Naive thymus-derived CD4-positive, alpha-beta T cell (primary cell): ENCODE measurements around the gene DNASE1L1. TPM values are rescaled to one million over a fixed set of nuclear protein-coding genes. Genes with fewer than 3 reads are reported as not detected.

Experiments used
- ATAC-seq: fragments of 150-1000 bp; cut with Tn5 transposase; 2 replicates; pipeline ENCODE4 v1.10.0; 2021; ENCODE audit warnings: mild to moderate bottlenecking, moderate library complexity
- CTCF ChIA-PET: fragments of 350-600 bp; sonication (Branson Sonifier 250); formaldehyde crosslinking; loops from one replicate; lab custom pipeline; 2021; ENCODE audit warnings: antibody characterized with exemption; lab: Charles Lee
- POLR2A ChIA-PET: fragments of 350-600 bp; sonication (Branson Sonifier 250); formaldehyde crosslinking; loops from one replicate; lab custom pipeline; 2021; ENCODE audit warnings: antibody characterized with exemption, inconsistent platforms; lab: Charles Lee
- DNase-seq, 9 donors: peaks; one replicate each; pipeline versions ENCODE4 v3.0.0 to v3.0.0-alpha.2; 2020 to 2022; ENCODE audit warnings: mixed read lengths in 1 of 9
- H3K27ac ChIP-seq: one replicate; pipeline ENCODE4 v1.7.0; 2013; ENCODE audit warnings: mild to moderate bottlenecking, low read depth, low read length, moderate library complexity
- H3K27me3 ChIP-seq, 2 donors: one replicate each; pipeline ENCODE4 v1.7.0; 2013; ENCODE audit warnings: low read length in 2 of 2, mild to moderate bottlenecking in 2 of 2, moderate library complexity in 2 of 2; ENCODE audit not compliant: control insufficient read depth in 2 of 2, insufficient read depth in 2 of 2
- H3K36me3 ChIP-seq, 3 experiments: 1 replicate in 2 of 3; 2 replicates in 1 of 3; pipeline ENCODE4 v1.7.0; 2013; ENCODE audit warnings: low read length in 3 of 3, mild to moderate bottlenecking in 3 of 3, moderate library complexity in 1 of 3; ENCODE audit not compliant: insufficient read depth in 3 of 3, control insufficient read depth in 2 of 3
- H3K4me1 ChIP-seq, 2 donors: one replicate each; pipeline ENCODE4 v1.7.0; 2013; ENCODE audit warnings: low read length in 2 of 2, mild to moderate bottlenecking in 2 of 2, moderate library complexity in 1 of 2; ENCODE audit not compliant: control insufficient read depth in 2 of 2, insufficient read depth in 2 of 2
- H3K4me3 ChIP-seq: 2 replicates; pipeline ENCODE4 v1.7.0; 2013; ENCODE audit warnings: mild to moderate bottlenecking, low read length
- H3K9me3 ChIP-seq, 3 experiments: 1 replicate in 2 of 3; 2 replicates in 1 of 3; pipeline ENCODE4 v1.7.0; 2013; ENCODE audit warnings: low read length in 3 of 3; ENCODE audit not compliant: control insufficient read depth in 2 of 3
- H3K27ac Mint-ChIP-seq, 9 donors: one replicate each; pipeline ENCODE4 v1.8.0; 2020 to 2022; ENCODE audit warnings: mixed read lengths in 9 of 9, mild to moderate bottlenecking in 8 of 9, moderate library complexity in 5 of 9, inconsistent platforms in 2 of 9
- H3K27me3 Mint-ChIP-seq, 5 donors: one replicate each; pipeline ENCODE4 v1.8.0; 2021 to 2022; ENCODE audit warnings: mixed read lengths in 5 of 5, mild to moderate bottlenecking in 1 of 5
- H3K36me3 Mint-ChIP-seq, 5 donors: one replicate each; pipeline ENCODE4 v1.8.0; 2020 to 2022; ENCODE audit warnings: mixed read lengths in 5 of 5, mild to moderate bottlenecking in 3 of 5, inconsistent platforms in 1 of 5
- H3K4me1 Mint-ChIP-seq, 7 donors: one replicate each; pipeline ENCODE4 v1.8.0; 2020 to 2022; ENCODE audit warnings: mixed read lengths in 7 of 7, mild to moderate bottlenecking in 3 of 7, inconsistent platforms in 1 of 7
- H3K4me3 Mint-ChIP-seq, 10 donors: one replicate each; pipeline ENCODE4 v1.8.0; 2020 to 2022; ENCODE audit warnings: mild to moderate bottlenecking in 10 of 10, mixed read lengths in 10 of 10, moderate library complexity in 6 of 10, inconsistent platforms in 2 of 10
- H3K9me3 Mint-ChIP-seq, 11 donors: one replicate each; pipeline ENCODE4 v1.8.0; 2020 to 2022; ENCODE audit warnings: mixed read lengths in 11 of 11, mild to moderate bottlenecking in 4 of 11, inconsistent platforms in 1 of 11, moderate library complexity in 1 of 11
- intact Hi-C, 2 donors: fragments of 100-400 bp; cut with micrococcal nuclease; formaldehyde crosslinking; loops; one replicate each; pipeline ENCODE4 v1.15.1; 2023
- polyA plus RNA-seq, 2 donors: library from polyadenylated mRNA; unstranded; fragments of 300-500 nt; fragmentation: Illumina TruSeq; gene quantifications; one replicate each; pipeline ENCODE4 v1.2.3, GENCODE V29; 2021
- total RNA-seq, 6 experiments: library from RNA in 5 of 6; stranded (reverse) in 5 of 6; gene quantifications; 1 replicate in 5 of 6; 2 replicates in 1 of 6; pipeline ENCODE4 v1.2.3 and lab custom pipeline; 2021 to 2026

Gene DNASE1L1
- total and polyA plus RNA-seq, 7 experiments from 2014 or later: 11.1 to 31.1 (median 19.6) TPM

DNA sequence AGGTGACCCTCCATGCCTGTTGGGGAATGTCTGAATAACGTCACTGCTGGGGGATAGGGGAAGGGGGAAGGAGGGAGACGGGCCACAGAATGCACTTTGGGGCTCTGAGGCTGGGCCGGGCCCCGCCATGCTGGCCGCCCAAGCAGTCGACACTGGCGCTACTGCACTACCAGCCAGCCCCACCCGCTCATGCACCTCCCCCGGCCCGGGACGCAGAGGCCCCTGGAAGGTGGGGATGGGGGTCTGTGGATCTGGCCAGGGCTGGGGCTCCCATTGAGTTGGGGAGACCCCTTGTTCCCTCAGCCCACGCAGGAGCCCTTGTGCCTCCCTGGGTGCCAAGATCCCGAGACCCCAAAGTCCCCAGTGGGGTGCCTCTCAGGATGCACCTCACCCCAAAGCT is 52.5 kb downstream of the DNASE1L1 start:
- DNase-seq: no peak
- ChIA-PET POLR2A (interaction anchor here (0.7 to 1.0 kb wide), 2 partner anchors 15 to 23 kb away, joined by 3 read pairs; partner anchors contain the start of gene EMD), CTCF (interaction anchor here (0.6 kb wide), 1 partner anchor 186 kb away, joined by 3 read pairs; no protein-coding TSS in a partner anchor)
- H3K27me3 Mint-ChIP-seq: no peaks in the 10 kb centered on the region
- H3K4me1 Mint-ChIP-seq: peaks cover 5 to 20% (median 13%) of the 10 kb centered on the region in 7 donors
- H3K4me3 ChIP-seq: no peak overlapping the region
- H3K27ac ChIP-seq: no peak overlapping the region
- no peak for ATAC-seq
- no peaks in the 10 kb centered on the region for H3K9me3 ChIP-seq
- no peaks in the 10 kb centered on the region for H3K27me3 ChIP-seq
- no peak overlapping the region for H3K4me3 Mint-ChIP-seq
- H3K27ac Mint-ChIP-seq: peak overlapping the region in 4 of 9 donors; percentile 14 to 84 (median 66)
- H3K36me3 ChIP-seq: peaks cover 21 to 96% (median 34%) of the 10 kb centered on the region in 3 experiments
- H3K9me3 Mint-ChIP-seq: no peaks in the 10 kb centered on the region
- peaks cover 0 to 9% (median 0%) of the 10 kb centered on the region in 5 donors for H3K36me3 Mint-ChIP-seq
- H3K4me1 ChIP-seq: peaks cover 15 to 60% of the 10 kb centered on the region in 2 donors
- intact Hi-C loops: no loop called here

DNA sequence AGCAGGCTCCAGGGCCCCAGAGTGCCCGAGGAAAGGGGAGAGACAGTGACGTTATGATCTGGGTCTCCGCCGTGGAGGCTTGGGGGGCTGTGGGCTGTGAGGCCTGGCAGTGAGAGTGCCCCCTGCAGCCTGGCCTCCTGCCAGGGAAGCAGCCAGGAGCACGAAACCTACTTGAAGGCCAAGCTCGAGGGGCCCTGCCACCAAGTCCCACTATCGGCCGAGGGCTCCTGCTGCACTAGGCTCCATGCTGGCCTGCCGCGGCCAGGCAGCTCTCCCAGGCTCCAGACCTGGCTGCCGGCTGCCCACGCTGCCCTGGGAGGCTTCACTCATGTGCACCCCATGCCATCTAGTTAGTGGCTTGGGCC is 53.3 kb downstream of the DNASE1L1 start:
- intact Hi-C loops: no loop called here
- peaks cover 0 to 9% (median 0%) of the 10 kb centered on the region in 5 donors for H3K36me3 Mint-ChIP-seq
- no peak overlapping the region for H3K27ac Mint-ChIP-seq

DNA sequence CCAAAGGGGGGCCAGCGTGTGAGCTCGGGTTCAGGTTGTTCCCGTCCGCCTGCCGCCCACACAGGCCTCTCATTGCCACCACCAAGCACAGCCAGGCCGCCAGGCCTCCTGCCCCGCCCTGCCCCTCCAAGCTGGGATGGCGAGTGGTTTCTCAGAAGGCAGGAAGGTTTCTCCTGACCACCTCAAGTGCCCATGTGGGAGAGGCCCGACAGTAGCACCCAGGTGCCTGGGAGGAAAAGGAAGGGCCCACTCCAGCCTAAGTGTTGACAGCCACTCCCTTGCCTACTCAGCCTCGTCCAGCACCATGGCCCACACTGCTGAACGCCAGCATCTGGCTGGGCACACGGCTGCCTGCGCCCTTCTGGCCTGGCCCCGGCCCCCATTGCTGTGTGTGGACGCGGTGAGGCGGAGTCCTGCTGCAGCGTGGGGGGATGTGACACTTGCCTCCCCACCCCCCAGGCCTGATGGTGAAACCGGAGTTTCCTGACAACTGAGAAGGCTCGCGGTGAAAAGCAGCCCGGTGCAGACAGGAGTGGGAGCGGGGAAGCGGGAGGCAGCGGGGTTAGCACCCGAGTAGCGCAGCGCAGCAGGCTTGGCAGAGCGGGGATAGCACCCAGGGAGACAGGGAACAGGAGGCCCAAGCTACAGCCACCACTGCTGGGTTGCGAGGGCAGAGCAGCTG is 53.8 kb downstream of the DNASE1L1 start:
- Histone ChIP-seq H3K4me3 (no peak overlapping the region), H3K4me1 (peaks cover 28 to 68% of the 10 kb centered on the region in 2 donors), H3K36me3 (peaks cover 15 to 97% (median 28%) of the 10 kb centered on the region in 3 experiments), H3K27ac (no peak overlapping the region), H3K27me3 (no peaks in the 10 kb centered on the region), H3K9me3 (no peaks in the 10 kb centered on the region)
- DNase-seq (no peak), ATAC-seq (no peak)
- Mint-ChIP-seq H3K4me1 (peaks cover 5 to 27% (median 18%) of the 10 kb centered on the region in 7 donors), H3K4me3 (peak overlapping the region in 1 of 10 donors; percentile 47), H3K36me3 (peaks cover 0 to 7% (median 0%) of the 10 kb centered on the region in 5 donors), H3K9me3 (no peaks in the 10 kb centered on the region), H3K27me3 (no peaks in the 10 kb centered on the region), H3K27ac (peak overlapping the region in 1 of 9 donors; percentile 82)
- ChIA-PET POLR2A (interaction anchor here (1.0 kb wide), 1 partner anchor 24 kb away, joined by 3 read pairs; the partner anchor contains the start of gene EMD), CTCF (no interaction called here)
- intact Hi-C loops: no loop called here

More for the DNA sequence above, 53.3 kb downstream of the DNASE1L1 start:
- CTCF ChIA-PET: no interaction called here
- no peak overlapping the region for H3K4me3 Mint-ChIP-seq
- no peaks in the 10 kb centered on the region for H3K27me3 Mint-ChIP-seq
- no peaks in the 10 kb centered on the region for H3K27me3 ChIP-seq
- peaks cover 23 to 63% of the 10 kb centered on the region in 2 donors for H3K4me1 ChIP-seq
- H3K4me1 Mint-ChIP-seq: peaks cover 5 to 22% (median 18%) of the 10 kb centered on the region in 7 donors
- POLR2A ChIA-PET: interaction anchor here (0.7 to 1.0 kb wide), 2 partner anchors 10 to 24 kb away, joined by 3 read pairs; partner anchors contain the start of gene EMD
- H3K4me3 ChIP-seq: no peak overlapping the region
- H3K9me3 ChIP-seq: no peaks in the 10 kb centered on the region
- no peaks in the 10 kb centered on the region for H3K9me3 Mint-ChIP-seq
- DNase-seq (no peak), ATAC-seq (no peak)
- H3K27ac ChIP-seq: no peak overlapping the region
- H3K36me3 ChIP-seq: peaks cover 15 to 98% (median 28%) of the 10 kb centered on the region in 3 experiments

DNA sequence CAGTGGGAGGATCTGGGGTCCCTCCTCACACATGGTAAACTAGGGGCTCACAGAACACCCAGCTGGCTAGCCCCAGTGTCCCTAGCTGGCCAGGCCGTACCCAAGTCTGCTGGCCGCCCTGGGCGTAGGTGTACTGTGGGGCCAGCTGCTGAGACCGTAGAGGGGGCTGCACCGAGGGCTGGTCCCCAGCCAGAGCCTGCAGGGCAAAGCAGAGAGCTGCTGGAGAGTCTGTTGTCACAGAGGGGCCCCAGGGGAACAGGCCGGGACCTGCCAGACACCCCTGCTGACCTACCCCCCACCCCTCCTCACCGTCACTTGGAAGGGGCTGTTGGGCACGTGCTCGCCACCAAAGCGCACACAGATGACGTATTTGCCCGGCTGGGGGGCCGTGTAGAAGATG is 54.5 kb downstream of the DNASE1L1 start:
- DNase-seq: no peak

DNA sequence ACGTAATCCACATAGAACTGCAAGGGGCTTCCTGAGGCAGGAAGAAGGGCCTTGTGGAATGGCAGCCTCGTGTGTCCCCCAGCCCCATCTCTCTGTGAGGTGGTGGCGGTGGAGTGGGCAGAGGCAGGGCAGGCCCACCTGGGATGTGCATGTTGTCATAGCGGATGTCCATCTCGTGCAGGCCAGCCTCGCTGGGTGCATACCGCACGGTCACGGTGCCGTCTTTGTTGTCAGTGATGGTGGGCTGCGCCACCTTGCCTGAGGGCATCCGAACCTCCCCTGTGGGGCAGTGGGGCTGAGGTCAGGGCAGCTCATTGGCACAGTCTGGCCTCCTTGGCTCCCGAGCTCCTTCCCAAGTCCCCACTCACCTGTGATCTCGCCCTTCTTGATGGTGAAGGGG is 55.0 kb downstream of the DNASE1L1 start:
- no peaks in the 10 kb centered on the region for H3K27me3 Mint-ChIP-seq
- intact Hi-C loops: no loop called here
- H3K4me1 Mint-ChIP-seq: peaks cover 9 to 33% (median 18%) of the 10 kb centered on the region in 7 donors
- POLR2A ChIA-PET: no interaction called here
- Histone ChIP-seq H3K9me3 (no peaks in the 10 kb centered on the region), H3K27me3 (no peaks in the 10 kb centered on the region), H3K4me1 (peaks cover 29 to 78% of the 10 kb centered on the region in 2 donors), H3K27ac (no peak overlapping the region), H3K36me3 (peaks cover 16 to 97% (median 22%) of the 10 kb centered on the region in 3 experiments), H3K4me3 (no peak overlapping the region)
- no peak overlapping the region for H3K27ac Mint-ChIP-seq
- ATAC-seq: no peak
- DNase-seq: no peak
- H3K36me3 Mint-ChIP-seq: peaks cover 0 to 7% (median 0%) of the 10 kb centered on the region in 5 donors
- CTCF ChIA-PET: no interaction called here
- peak overlapping the region in 1 of 10 donors; percentile 23 for H3K4me3 Mint-ChIP-seq
- H3K9me3 Mint-ChIP-seq: no peaks in the 10 kb centered on the region

More for the DNA sequence above, 54.5 kb downstream of the DNASE1L1 start:
- Mint-ChIP-seq H3K4me3 (peak overlapping the region in 1 of 10 donors; percentile 47), H3K4me1 (peaks cover 8 to 33% (median 18%) of the 10 kb centered on the region in 7 donors), H3K9me3 (no peaks in the 10 kb centered on the region), H3K36me3 (peaks cover 0 to 7% (median 0%) of the 10 kb centered on the region in 5 donors), H3K27me3 (no peaks in the 10 kb centered on the region), H3K27ac (no peak overlapping the region)
- peaks cover 29 to 75% of the 10 kb centered on the region in 2 donors for H3K4me1 ChIP-seq
- H3K36me3 ChIP-seq: peaks cover 16 to 97% (median 27%) of the 10 kb centered on the region in 3 experiments
- H3K27me3 ChIP-seq: no peaks in the 10 kb centered on the region
- no peak overlapping the region for H3K4me3 ChIP-seq
- no peak for ATAC-seq
- H3K27ac ChIP-seq: no peak overlapping the region
- POLR2A ChIA-PET: no interaction called here
- H3K9me3 ChIP-seq: no peaks in the 10 kb centered on the region
- intact Hi-C loops: no loop called here
- CTCF ChIA-PET: no interaction called here

DNA sequence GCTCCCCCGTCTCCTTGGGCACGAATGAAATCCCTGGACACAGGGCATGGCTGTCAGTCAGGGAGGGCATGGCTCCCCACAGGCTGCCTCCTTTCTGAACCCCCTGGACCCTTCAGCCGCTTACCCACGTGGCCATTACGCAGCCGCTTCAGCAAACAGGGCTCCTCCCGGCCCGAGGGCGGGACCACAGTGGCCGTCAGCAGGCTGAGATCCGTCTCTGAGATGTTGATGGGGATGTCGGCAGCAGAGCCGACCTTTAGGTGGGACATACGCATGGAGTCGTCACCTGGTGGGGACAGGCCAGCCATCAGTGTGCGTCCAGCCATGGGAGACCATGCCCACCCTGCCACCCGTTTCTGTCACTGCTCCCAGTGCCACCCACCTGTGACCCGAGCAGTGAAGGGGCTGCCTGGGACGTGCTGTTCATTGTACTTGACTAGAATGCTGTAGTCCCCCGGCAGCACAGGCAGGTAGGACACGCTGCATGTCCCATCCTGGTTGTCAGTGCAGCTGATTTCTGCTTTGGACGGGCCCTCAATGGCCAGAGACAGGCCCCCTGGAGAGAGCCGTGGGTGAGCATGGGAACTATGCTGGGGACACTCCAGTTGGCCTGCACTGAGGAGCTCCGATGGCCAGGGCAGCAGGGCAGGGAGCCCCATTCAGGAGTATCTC is 55.7 kb downstream of the DNASE1L1 start:
- Mint-ChIP-seq H3K27ac (peak overlapping the region in 2 of 9 donors; percentile 12 to 25), H3K4me3 (no peak overlapping the region), H3K36me3 (peaks cover 0 to 3% (median 0%) of the 10 kb centered on the region in 5 donors), H3K9me3 (no peaks in the 10 kb centered on the region), H3K27me3 (no peaks in the 10 kb centered on the region), H3K4me1 (peaks cover 6 to 32% (median 18%) of the 10 kb centered on the region in 7 donors)
- DNase-seq (no peak), ATAC-seq (no peak)
- peaks cover 29 to 78% of the 10 kb centered on the region in 2 donors for H3K4me1 ChIP-seq
- POLR2A ChIA-PET: no interaction called here
- H3K36me3 ChIP-seq: peaks cover 12 to 97% (median 15%) of the 10 kb centered on the region in 3 experiments
- no peaks in the 10 kb centered on the region for H3K9me3 ChIP-seq
- intact Hi-C loops: no loop called here
- H3K27ac ChIP-seq: no peak overlapping the region
- CTCF ChIA-PET: no interaction called here
- no peaks in the 10 kb centered on the region for H3K27me3 ChIP-seq
- no peak overlapping the region for H3K4me3 ChIP-seq
